Tibial artery (tissue), 4 donors: ENCODE data around the gene PCDHA6.
"Not testable (repeated sequence)": the region's sequence is repeated elsewhere in the genome, so short reads cannot be mapped to it uniquely, and the experiment has no call there.

Experiments used
- DNase-seq, 2 donors: peaks; one replicate each; pipeline ENCODE4 v3.0.0-alpha.2; 2019
- H3K27ac ChIP-seq, 2 donors: fragments of 200-600 bp; sonication (generic) in 1 of 2; 1 replicate in 1 of 2; 2 replicates in 1 of 2; pipeline ENCODE4 v1.5.1; 2018 to 2019; ENCODE audit warnings: mild to moderate bottlenecking in 1 of 2
- H3K27me3 ChIP-seq, 2 donors: fragments of 200-600 bp; sonication (generic) in 1 of 2; one replicate each; pipeline versions ENCODE4 v1.5.1 to v1.6.0; 2016 to 2019
- H3K36me3 ChIP-seq, 3 donors: fragments of 200-600 bp; sonication (generic) in 2 of 3; one replicate each; pipeline ENCODE4 v1.5.1; 2016 to 2019; ENCODE audit warnings: mild to moderate bottlenecking in 2 of 3
- H3K4me1 ChIP-seq, 4 donors: fragments of 200-600 bp; sonication (generic) in 2 of 4; 1 replicate in 3 of 4; 2 replicates in 1 of 4; pipeline ENCODE4 v1.5.1; 2016 to 2019
- H3K4me3 ChIP-seq, 2 donors: fragments of 200-600 bp; sonication (generic) in 1 of 2; 1 replicate in 1 of 2; 2 replicates in 1 of 2; pipeline ENCODE4 v1.5.1; 2018 to 2019; ENCODE audit warnings: mild to moderate bottlenecking in 2 of 2
- H3K9me3 ChIP-seq, 3 donors: fragments of 200-600 bp; sonication (generic) in 1 of 3; one replicate each; pipeline ENCODE4 v1.5.1; 2016 to 2019
- CTCF ChIP-seq, 2 experiments: fragments of 200-600 bp in 1 of 2; fragments of 450-650 bp in 1 of 2; IDR thresholded peaks; one replicate each; pipeline ENCODE4 v1.5.1; 2017 to 2019; ENCODE audit warnings: antibody characterized with exemption in 2 of 2, mild to moderate bottlenecking in 1 of 2, moderate library complexity in 1 of 2
- intact Hi-C: fragments of 100-400 bp; cut with DNase I; formaldehyde crosslinking; loops from one replicate; pipeline ENCODE4 v1.15.0; 2023; ENCODE audit warnings: low total_unique reads

PCDHA6 gene

GRCh38 chr5:140849831-140850634 lies 22.3 kb downstream of the PCDHA6 start:
- not testable (repeated sequence) for H3K27ac ChIP-seq, DNase-seq
- H3K9me3 ChIP-seq: peaks cover 4 to 52% (median 25%) of the 10 kb centered on the region in 3 donors

GRCh38 chr5:140855772-140856674 lies 28.3 kb downstream of the PCDHA6 start, which contains the start of gene PCDHA10:
Gene PCDHA10 (plus strand): TSS chr5:140855897. CDS start chr5:140856049, 152 bp downstream.
- Histone ChIP-seq H3K27me3 (peaks cover 0 to 5% of the 10 kb centered on the region in 2 donors), H3K9me3 (peaks cover 0 to 47% (median 26%) of the 10 kb centered on the region in 3 donors), H3K4me3 (no peak within 1 kb of the TSS), H3K4me1 (no peaks in the 10 kb centered on the region), H3K27ac (no peak within 1 kb of the TSS), H3K36me3 (no peaks in the 10 kb centered on the region)
- intact Hi-C loops: no loop called here
- DNase-seq: no peak
- TF ChIP-seq CTCF (IDR thresholded peaks at IDR 0.05): no peak

More at GRCh38 chr5:140849831-140850634, 22.3 kb downstream of the PCDHA6 start:
- H3K36me3 ChIP-seq, H3K4me3 ChIP-seq, intact Hi-C loops, H3K4me1 ChIP-seq, H3K27me3 ChIP-seq: not testable (repeated sequence)

GRCh38 chr5:140857177-140857986 lies 29.6 kb downstream of the PCDHA6 start:
- no peak for TF ChIP-seq CTCF (IDR thresholded peaks at IDR 0.05)
- DNase-seq: no peak
- Histone ChIP-seq H3K27ac (no peak overlapping the region), H3K9me3 (peaks cover 0 to 56% (median 37%) of the 10 kb centered on the region in 3 donors), H3K4me1 (no peaks in the 10 kb centered on the region), H3K4me3 (no peak overlapping the region), H3K27me3 (peaks cover 0 to 5% of the 10 kb centered on the region in 2 donors), H3K36me3 (no peaks in the 10 kb centered on the region)
- intact Hi-C loops: no loop called here

- intact Hi-C loops: no loop called here
- Histone ChIP-seq H3K36me3 (peaks cover 0 to under 1% (median 0%) of the 10 kb centered on the region in 3 donors), H3K27me3 (peaks cover 0 to 5% of the 10 kb centered on the region in 2 donors), H3K4me1 (no peaks in the 10 kb centered on the region), H3K27ac (no peak overlapping the region), H3K9me3 (peaks cover 0 to 56% (median 43%) of the 10 kb centered on the region in 3 donors), H3K4me3 (no peak overlapping the region)
- DNase-seq: no peak
- no peak for TF ChIP-seq CTCF (IDR thresholded peaks at IDR 0.05)
Observed at GRCh38 chr5:140857987-140858240, 30.2 kb downstream of the PCDHA6 start.

- TF ChIP-seq CTCF (IDR thresholded peaks at IDR 0.05): no peak
- H3K27me3 ChIP-seq: no peaks in the 10 kb centered on the region
- peaks cover 0 to 38% (median 37%) of the 10 kb centered on the region in 3 donors for H3K9me3 ChIP-seq
- H3K27ac ChIP-seq: no peak overlapping the region
- no peaks in the 10 kb centered on the region for H3K4me1 ChIP-seq
- DNase-seq: no peak
- no peak overlapping the region for H3K4me3 ChIP-seq
- intact Hi-C loops: no loop called here
- peaks cover 0 to 5% (median 0%) of the 10 kb centered on the region in 3 donors for H3K36me3 ChIP-seq
Observed at GRCh38 chr5:140862441-140863295, 34.9 kb downstream of the PCDHA6 start.
